ENCODE measurements around the gene TPO.
"Not testable (repeated sequence)": the region's sequence is repeated elsewhere in the genome, so short reads cannot be mapped to it uniquely, and the experiment has no call there.

Gene TPO

DNA sequence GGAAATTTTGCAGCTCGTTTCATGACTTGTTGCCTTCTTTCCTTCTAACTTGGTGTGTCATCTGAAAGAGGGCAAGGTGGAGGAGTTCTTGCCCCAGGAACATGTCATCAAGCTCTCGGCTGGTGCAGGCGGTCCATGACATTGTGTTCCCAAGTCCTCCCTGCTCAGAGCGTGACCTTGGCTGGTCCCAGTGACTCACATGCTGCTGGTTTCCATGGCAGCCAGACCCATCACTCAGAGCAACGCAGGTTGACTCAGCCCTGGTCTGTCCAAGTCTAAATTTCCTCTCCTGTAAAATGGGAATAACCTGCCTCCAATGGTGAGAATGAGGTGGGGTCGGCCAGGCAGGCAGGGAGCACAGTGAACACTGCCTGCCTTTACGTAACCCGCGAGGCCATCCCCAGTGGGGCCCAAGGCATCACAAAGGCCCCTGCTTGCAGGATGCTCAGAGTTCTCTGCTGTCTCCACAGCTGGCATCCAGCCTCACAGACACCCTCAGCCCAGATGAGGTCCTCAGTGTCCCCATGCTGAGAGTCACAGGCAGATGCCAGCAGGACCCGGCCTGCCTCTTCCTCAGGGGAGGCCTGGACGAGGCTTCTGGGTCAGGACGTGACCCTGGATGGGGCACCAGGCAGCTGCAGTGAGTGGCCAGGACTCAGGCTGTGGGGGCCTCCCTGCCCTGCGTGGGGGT is 143.7 kb downstream of the TPO start:
- DNase-seq (ENCODE audit: low spot score) = peak; percentile 69

GRCh38 chr2:1557467-1557820 is 144.2 kb downstream of the TPO start:
- DNase-seq (ENCODE audit: low spot score) = no peak

DNA sequence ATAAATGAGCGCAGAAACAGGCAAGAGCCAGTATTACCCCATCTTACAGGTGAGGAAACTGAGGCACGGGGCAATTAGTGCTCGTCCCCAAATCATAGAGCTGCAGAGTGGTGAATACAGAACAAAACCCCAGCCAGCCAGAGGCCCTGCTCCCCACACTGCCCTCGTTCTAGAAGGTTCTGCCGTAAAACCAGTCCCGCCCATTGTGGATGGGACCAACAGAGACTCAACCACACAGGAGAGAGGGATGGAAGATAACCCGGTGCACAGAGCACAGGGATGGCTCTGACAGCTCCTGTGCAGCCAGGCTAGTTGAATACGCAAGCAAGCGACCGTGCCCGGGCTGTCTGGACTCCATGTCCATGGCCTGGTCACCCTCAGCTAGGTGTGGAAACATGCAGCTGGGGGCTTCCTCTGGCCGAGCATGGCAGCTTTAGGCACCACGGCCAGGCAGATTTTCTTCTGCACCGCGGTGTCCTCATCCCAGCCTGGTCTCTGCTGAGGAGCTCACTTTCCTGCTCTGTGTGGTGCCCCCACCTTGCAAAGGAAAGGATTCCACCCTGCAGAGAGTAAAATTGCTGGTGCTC is 146.4 kb downstream of the TPO start:
- DNase-seq (ENCODE audit: low spot score) = no peak

DNA sequence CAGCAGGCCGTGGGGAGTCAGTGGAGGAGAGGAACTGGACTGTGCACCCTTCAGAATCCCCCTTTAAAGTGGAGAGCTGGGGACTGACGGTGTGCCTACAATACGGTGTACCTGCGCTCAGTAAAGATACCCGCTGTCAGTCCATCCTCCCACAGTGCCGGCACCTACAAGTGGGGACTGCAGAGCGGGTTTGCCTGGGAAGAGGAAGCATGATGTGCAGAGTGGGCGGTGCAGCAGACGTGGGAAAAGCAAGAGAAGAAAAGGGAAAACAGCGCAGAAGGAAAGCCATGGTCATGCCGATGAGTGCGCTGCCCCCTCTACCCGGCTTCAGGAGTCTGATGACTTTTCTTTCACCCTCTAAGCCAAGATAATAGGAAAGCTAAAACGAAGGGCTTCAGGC is 148.0 kb downstream of the TPO start:
- no peak for DNase-seq (ENCODE audit: low spot score)

- peak; percentile 69 for DNase-seq (ENCODE audit: low spot score)
Observed at GRCh38 chr2:1561811-1562421, 148.7 kb downstream of the TPO start.

- DNase-seq (ENCODE audit: low spot score) = no peak
Observed at GRCh38 chr2:1563084-1563857, 150.0 kb downstream of the TPO start.

- DNase-seq (ENCODE audit: low spot score) = no peak
Observed at GRCh38 chr2:1563943-1564891, 151.0 kb downstream of the TPO start.

- DNase-seq (ENCODE audit: low spot score) = no peak
Observed at GRCh38 chr2:1567556-1568344, 154.5 kb downstream of the TPO start.

- DNase-seq (ENCODE audit: low spot score) = not testable (repeated sequence)
Observed at GRCh38 chr2:1568345-1568668, 155.0 kb downstream of the TPO start.

GRCh38 chr2:1569879-1570450 is 156.7 kb downstream of the TPO start:
- no peak for DNase-seq (ENCODE audit: low spot score)

DNA sequence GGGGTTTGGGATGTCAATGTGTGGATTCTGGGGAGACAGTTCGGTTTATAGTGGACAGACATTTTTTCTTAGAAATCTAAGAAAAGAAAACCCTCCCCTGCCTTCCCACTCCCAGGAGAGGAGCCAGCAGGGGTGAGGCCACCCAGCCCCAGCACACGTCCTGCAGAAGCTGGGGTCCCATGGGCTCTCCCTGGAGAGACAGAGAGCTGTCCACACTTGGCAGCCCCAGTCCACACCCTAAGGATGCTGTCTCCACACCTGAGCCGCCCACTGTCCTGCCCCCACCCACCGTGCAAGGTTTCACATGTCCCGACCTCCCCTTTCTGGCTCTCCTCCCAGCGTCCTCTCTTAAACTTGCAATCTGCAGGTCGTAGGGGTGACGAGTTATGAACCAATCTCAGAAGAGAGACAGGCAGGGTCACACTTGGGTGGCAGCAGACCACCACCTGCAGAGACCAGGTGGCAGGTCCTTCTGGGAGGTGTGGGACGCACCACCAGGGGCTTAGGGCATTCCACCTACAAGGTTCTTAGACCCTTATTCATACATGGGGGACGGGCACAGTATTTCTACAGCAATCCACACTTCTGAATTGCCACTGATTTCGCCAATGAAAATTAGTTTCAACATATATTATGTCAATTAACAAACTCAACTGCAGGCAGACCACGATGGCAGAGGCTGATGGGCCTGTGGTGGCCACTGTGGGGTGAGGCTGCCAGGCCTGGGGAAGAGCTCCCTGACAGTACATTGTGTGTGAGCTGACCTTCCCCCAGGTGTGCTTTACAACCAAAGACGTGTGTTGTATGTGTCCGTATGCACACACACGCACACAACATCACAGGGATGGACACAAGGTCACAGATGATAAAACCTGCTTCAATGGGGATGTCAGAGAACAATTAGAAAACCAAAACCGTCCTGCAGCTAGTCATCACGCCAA is 158.5 kb downstream of the TPO start:
- no peak for DNase-seq (ENCODE audit: low spot score)

- DNase-seq (ENCODE audit: low spot score) = peak; percentile 89
Observed at GRCh38 chr2:1572638-1573037, 159.4 kb downstream of the TPO start.

DNA sequence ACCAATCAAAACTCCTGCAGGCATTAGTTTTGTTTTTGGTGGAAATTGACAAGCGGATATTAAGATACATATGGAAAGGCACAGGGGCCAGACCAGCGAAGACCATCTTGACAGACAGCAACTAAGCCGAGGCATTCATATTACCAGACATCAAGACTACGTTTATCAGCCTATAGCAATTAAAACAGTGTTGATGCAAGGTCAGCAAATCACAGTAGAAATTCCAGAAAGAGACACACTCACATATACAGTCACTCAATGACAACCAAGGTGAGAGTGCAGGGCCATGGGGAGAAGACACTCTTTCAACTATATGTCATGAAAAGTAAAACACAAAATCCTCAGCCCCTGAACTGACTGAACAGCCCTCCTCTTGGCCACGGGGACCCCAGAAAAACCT is 164.6 kb downstream of the TPO start:
- no peak for DNase-seq (ENCODE audit: low spot score)

DNA sequence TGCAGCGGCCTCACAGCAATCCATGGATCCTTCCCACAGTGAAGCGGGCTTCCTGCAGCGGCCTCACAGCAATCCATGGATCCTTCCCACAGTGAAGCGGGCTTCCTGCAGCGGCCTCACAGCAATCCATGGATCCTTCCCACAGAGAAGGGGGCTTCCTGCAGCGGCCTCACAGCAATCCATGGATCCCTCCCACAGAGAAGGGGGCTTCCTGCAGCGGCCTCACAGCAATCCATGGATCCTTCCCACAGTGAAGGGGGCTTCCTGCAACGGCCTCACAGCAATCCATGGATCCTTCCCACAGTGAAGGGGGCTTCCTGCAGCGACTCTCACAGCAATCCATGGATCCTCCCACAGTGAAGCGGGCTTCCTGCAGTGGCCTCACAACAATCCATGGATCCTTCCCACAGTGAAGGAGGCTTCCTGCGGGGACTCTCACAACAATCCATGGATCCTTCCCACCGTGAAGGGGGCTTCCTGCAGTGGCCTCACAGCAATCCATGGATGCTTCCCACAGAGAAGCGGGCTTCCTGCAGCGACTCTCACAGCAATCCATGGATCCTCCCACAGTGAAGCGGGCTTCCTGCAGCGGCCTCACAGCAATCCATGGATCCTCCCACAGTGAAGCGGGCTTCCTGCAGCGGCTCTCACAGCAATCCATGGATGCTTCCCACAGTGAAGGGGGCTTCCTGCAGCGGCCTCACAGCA is 168.1 kb downstream of the TPO start:
- not testable (repeated sequence) for DNase-seq (ENCODE audit: low spot score)

DNA sequence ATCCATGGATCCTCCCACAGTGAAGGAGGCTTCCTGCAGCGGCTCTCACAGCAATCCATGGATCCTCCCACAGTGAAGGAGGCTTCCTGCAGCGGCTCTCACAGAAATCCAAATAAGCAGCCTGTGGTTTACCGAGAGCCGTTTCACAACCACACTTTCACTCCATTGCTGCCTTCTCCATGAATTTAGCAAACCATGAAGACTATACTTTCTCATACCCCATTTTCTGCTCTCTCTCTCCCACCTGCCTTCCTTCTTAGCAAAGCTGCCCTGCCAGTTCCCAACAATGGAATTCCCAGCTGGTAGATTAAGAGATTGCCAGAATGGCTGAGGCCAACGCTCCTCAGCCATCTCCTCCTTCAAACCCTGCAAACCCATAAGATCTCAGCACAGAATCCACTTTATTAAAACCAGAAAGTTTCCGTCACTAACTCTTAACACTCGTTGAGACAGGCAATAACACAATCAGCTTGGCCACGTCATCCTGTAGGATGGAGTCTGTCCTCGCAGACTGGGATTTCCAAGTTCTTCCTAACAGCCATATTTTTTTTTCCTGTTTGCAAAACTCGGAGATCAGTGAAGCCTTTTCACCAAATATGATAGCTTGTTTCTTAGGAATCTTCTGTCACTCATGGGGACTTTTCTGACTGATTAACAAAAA is 168.8 kb downstream of the TPO start:
- DNase-seq (ENCODE audit: low spot score) = peak; percentile 40

DNA sequence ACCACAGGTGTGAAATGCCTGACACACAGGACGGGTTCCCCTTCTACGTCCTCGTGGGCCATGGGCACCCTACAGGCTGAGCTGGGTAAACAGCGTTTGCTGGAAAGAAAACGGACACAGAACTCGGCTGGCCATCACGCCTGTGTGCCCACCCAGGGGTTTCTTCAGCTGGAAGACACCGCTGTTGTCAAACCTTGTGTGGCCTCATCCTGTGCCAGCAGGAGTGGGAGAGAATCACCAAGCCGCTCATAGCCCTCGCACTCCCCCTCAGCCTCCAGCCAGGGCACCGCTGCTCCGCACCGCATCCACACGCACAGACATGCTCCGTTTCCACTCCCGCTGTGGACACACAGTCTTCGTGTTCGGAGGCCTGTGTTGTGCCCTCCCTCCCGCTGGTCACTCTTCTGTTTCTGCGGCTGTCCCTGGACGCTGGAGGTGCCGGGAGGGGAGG is 169.7 kb downstream of the TPO start:
- no peak for DNase-seq (ENCODE audit: low spot score)

GRCh38 chr2:1584051-1584531 is 170.8 kb downstream of the TPO start:
- DNase-seq (ENCODE audit: low spot score) = no peak

Data from AG08395 (cell line).